ENCODE measurements around the gene OR11L1. TPM values are rescaled to one million over a fixed set of nuclear protein-coding genes. Genes with fewer than 3 reads are reported as not detected.

OR11L1 gene
- polyA plus RNA-seq, 3 donors, result not detected

GRCh38 chr1:247797518-247797917 lies 44.2 kb downstream of the OR11L1 start:
- H3K9me3 Mint-ChIP-seq, result peaks cover 4 to 22% (median 10%) of the 10 kb centered on the region in 7 donors
- no peak for TF ChIP-seq CTCF (IDR thresholded peaks at IDR 0.05)
- no peak overlapping the region for H3K4me3 Mint-ChIP-seq
- Histone ChIP-seq H3K36me3 (replicated peaks in 1 of 2; ENCODE audit: control insufficient read depth in 1 of 2, insufficient read depth in 2 of 2, low read length in 2 of 2) (no peaks in the 10 kb centered on the region), H3K4me1 (ENCODE audit: control insufficient read depth in 1 of 2, insufficient read depth in 2 of 2, low read length in 2 of 2) (no peaks in the 10 kb centered on the region), H3K4me2 (replicated peaks; ENCODE audit: extremely low read depth, low read length, poor library complexity, severe bottlenecking) (no peak overlapping the region), H4K20me1 (ENCODE audit: insufficient read depth, low read length) (no peaks in the 10 kb centered on the region), H3K79me2 (ENCODE audit: insufficient read depth, low read length) (no peaks in the 10 kb centered on the region), H2AFZ (ENCODE audit: insufficient read depth, low read depth, low read length, poor library complexity, severe bottlenecking) (no peak overlapping the region), H3K9ac (ENCODE audit: insufficient read depth, low read length, poor library complexity, severe bottlenecking) (no peak overlapping the region), H3K27me3 (ENCODE audit: control insufficient read depth in 2 of 2, insufficient read depth in 2 of 2, low read length in 2 of 2) (no peaks in the 10 kb centered on the region), H3K9me3 (replicated peaks in 1 of 2; ENCODE audit: control insufficient read depth in 1 of 2, insufficient read depth in 1 of 2, low read length in 2 of 2) (peaks cover 0 to 3% of the 10 kb centered on the region in 2 donors), H3K27ac (ENCODE audit: low read depth in 1 of 2, low read length in 2 of 2) (no peak overlapping the region), H3K4me3 (replicated peaks in 1 of 3; ENCODE audit: low read depth in 2 of 3, low read length in 3 of 3) (no peak overlapping the region)
- no peak overlapping the region for H3K27ac Mint-ChIP-seq
- DNase-seq, result no peak
- intact Hi-C loops (cut with micrococcal nuclease), result no loop called here
- H3K36me3 Mint-ChIP-seq, result no peaks in the 10 kb centered on the region
- H3K4me1 Mint-ChIP-seq, result no peaks in the 10 kb centered on the region
- no peaks in the 10 kb centered on the region for H3K27me3 Mint-ChIP-seq (ENCODE audit: low read depth in 3 of 3)
- 50% methylated on average over 2 of the region's 2 CpGs for WGBS (ENCODE audit: insufficient coverage)

Other genes starting within 250 kb of the OR11L1 start
- not detected for gene OR2G3, start 236.3 kb downstream of the OR11L1 start, polyA plus RNA-seq
- gene OR13G1, start 162.2 kb downstream of the OR11L1 start, polyA plus RNA-seq, result not detected
- gene OR6F1, start 125.2 kb downstream of the OR11L1 start, polyA plus RNA-seq, result not detected
- gene OR14K1, start 103.3 kb downstream of the OR11L1 start, polyA plus RNA-seq, result not detected
- gene OR14A2, start 93.8 kb downstream of the OR11L1 start, polyA plus RNA-seq, result not detected
- not detected for gene OR1C1, start 81.3 kb downstream of the OR11L1 start, polyA plus RNA-seq
- not detected for gene OR14A16, start 17.8 kb downstream of the OR11L1 start, polyA plus RNA-seq
- gene TRIM58, start 15.3 kb upstream of the OR11L1 start, polyA plus RNA-seq, result under 1 TPM; 0.43 to 0.83 (median 0.68) TPM
- under 1 TPM in 2 of 3 donors, not detected in 1; 0.09 to 0.31 TPM for gene OR2W3, start 53.7 kb upstream of the OR11L1 start, polyA plus RNA-seq
- gene OR2T8, start 78.4 kb upstream of the OR11L1 start, polyA plus RNA-seq, result not detected
- gene OR2AJ1, start 83.0 kb upstream of the OR11L1 start, polyA plus RNA-seq, result not detected
- gene OR2L8, start 107.0 kb upstream of the OR11L1 start, polyA plus RNA-seq, result not detected
- gene OR2AK2, start 123.3 kb upstream of the OR11L1 start, polyA plus RNA-seq, result not detected
- gene OR2L5, start 171.8 kb upstream of the OR11L1 start, polyA plus RNA-seq, result not detected
- gene OR2L2, start 188.2 kb upstream of the OR11L1 start, polyA plus RNA-seq, result under 1 TPM in 1 of 3 donors, not detected in 2; 0.05 TPM
- gene OR2L3, start 204.9 kb upstream of the OR11L1 start, polyA plus RNA-seq, result not detected

All from CD14-positive monocyte (primary cell).